ENCODE results near the gene SPINT1.

Gene SPINT1

GRCh38 chr15:40815042-40815698, 28.7 kb upstream of the SPINT1 start:
- DNase-seq (ENCODE audit: low read depth) = peak; percentile 30
- no peak overlapping the region for H3K4me3 ChIP-seq (ENCODE audit: low read depth, low read length)
- no peak for TF ChIP-seq CTCF (conservative IDR thresholded peaks at IDR 0.05; ENCODE audit: low read depth, low read length)

GRCh38 chr15:40819048-40819447, 24.8 kb upstream of the SPINT1 start:
- TF ChIP-seq CTCF (conservative IDR thresholded peaks at IDR 0.05; ENCODE audit: low read depth, low read length) = no peak
- no peak overlapping the region for H3K4me3 ChIP-seq (ENCODE audit: low read depth, low read length)
- no peak for DNase-seq (ENCODE audit: low read depth)

DNA sequence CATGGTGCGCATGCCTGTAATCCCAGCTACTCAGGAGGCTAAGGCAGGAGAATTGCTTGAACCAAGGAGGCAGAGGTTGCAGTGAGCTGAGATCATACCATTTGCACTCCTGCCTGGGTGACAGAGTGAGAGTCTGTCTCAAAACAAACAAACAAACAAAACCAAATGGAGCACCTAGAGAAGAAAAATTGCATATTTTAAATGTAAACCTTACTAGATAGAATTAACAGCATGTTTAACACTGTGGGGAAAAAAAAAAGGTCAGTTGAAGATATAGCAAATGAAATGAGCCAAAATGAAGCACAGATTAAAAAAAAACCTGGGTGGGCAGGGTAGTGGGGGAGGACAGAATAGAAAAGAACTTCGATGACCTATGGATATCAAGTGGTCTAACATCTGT, 22.7 kb upstream of the SPINT1 start:
- TF ChIP-seq CTCF (conservative IDR thresholded peaks at IDR 0.05; ENCODE audit: low read depth, low read length) = no peak
- no peak overlapping the region for H3K4me3 ChIP-seq (ENCODE audit: low read depth, low read length)
- no peak for DNase-seq (ENCODE audit: low read depth)

DNA sequence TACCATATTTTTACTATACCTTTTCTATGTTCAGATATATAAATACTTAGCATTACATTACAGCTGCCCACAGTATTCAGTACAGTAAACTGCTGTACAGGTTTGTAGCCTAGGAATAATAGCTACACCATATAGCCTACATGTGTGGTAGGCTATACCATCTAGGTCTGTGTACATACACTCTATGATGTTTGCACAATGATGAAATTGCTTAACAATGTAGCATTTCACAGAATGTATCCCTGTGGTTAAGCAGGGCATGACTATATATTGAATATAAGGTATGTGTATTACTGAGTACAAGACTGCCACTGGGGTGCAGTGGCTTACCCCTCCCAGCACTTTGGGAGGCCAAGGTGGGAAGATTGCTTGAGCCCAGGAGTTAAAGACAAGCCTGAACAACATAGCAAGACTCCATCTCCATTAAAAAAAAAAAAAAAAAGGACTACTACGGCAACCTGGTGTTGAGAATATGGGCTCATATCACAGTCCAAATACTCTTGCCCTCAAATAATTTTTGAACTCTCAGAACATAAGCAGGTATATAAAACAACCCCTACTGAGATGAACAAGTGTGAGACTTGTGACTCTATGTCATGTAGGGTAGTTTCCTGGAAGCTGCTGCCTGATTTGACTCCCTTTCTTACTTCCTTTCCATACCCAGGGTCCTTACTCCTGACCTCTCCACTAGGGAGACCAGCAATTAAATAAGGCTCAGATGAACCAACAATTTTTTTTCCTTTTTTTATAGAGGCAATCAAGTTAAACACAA, 20.1 kb upstream of the SPINT1 start:
- no peak for DNase-seq (ENCODE audit: low read depth)
- TF ChIP-seq CTCF (conservative IDR thresholded peaks at IDR 0.05; ENCODE audit: low read depth, low read length) = no peak
- H3K4me3 ChIP-seq (ENCODE audit: low read depth, low read length) = no peak overlapping the region

DNA sequence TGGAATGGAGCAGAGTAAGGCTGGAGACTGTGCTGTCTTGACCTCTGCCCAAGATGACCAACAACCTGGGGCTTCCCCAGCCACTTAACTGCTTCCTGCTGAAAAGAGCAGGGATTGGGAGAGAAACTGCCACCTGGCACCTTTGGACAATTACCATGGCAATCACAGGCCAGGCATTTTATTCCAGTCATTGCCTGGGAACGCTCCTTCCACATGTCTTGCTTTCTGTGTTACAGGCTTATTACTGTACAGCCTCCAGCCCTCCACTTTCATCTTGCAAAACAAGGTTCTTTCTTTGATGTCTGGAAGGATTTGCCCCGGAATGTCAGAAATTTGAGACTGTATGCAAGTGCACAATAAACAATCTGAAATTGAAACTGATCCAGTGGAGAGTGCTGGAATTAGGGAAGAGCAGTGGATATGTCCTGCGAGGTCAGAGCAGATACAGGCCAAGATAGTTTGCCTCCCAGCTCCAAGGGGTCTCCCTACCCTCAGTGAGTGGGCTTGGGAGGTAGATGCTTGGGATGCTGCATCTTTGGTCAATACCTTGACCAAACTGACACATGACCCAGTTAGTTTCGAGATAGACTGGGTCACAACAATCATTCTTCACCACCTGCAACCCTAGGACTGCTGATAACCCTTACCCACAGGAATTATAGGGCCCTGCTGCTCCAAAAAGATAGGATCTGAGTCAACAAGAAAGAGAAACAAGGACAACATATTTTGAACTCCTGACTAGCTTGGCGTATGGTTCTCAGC, 18.0 kb upstream of the SPINT1 start:
- no peak overlapping the region for H3K4me3 ChIP-seq (ENCODE audit: low read depth, low read length)
- DNase-seq (ENCODE audit: low read depth) = peak; percentile 78
- no peak for TF ChIP-seq CTCF (conservative IDR thresholded peaks at IDR 0.05; ENCODE audit: low read depth, low read length)

GRCh38 chr15:40826423-40827075, 17.3 kb upstream of the SPINT1 start:
- no peak for TF ChIP-seq CTCF (conservative IDR thresholded peaks at IDR 0.05; ENCODE audit: low read depth, low read length)
- H3K4me3 ChIP-seq (ENCODE audit: low read depth, low read length) = no peak overlapping the region
- DNase-seq (ENCODE audit: low read depth) = peak; percentile 40

All from choroid plexus epithelial cell (primary cell).